Measurements from ENCODE around the gene BRICD5.
A peak's percentile ranks its signal among the peaks of the same experiment; 100 is the strongest.

Gene BRICD5

GRCh38 chr16:2252806-2253148, 42.1 kb upstream of the BRICD5 start:
- ChIA-PET CTCF (interaction anchor here (0.6 to 6.1 kb wide), 2 partner anchors 11 to 131 kb away, joined by 4 to 44 read pairs; no protein-coding TSS in a partner anchor), POLR2A (interaction anchor here (0.7 kb wide), 1 partner anchor 47 kb away, joined by 3 read pairs; the partner anchor contains the start of gene MLST8)
- TF ChIP-seq CTCF (IDR thresholded peaks at IDR 0.05; ENCODE audit: insufficient read depth, low read length, missing control alignments) = no peak
- H3K4me3 ChIP-seq (ENCODE audit: low read depth, low read length) = no peak overlapping the region
- DNase-seq (ENCODE audit: low read depth, low spot score) = no peak

GRCh38 chr16:2251296-2252111, 40.8 kb upstream of the BRICD5 start, which contains the start of gene ECI1:
Gene ECI1, minus strand, starts transcription at chr16:2251587. Its CDS starts 21 bp downstream, at chr16:2251566.
- peak within 1 kb of the TSS; percentile 70 for H3K4me3 ChIP-seq (ENCODE audit: low read depth, low read length)
- TF ChIP-seq CTCF (IDR thresholded peaks at IDR 0.05; ENCODE audit: insufficient read depth, low read length, missing control alignments) = peak; percentile 79
- peak; percentile 54 for DNase-seq (ENCODE audit: low read depth, low spot score)
- POLR2A ChIA-PET = interaction anchor here (0.9 to 1.7 kb wide), 8 partner anchors 8 to 269 kb away, joined by 3 to 7 read pairs (median 6); partner anchors contain the start of genes AMDHD2, DNASE1L2 and PGP
- CTCF ChIA-PET = interaction anchor here (1.0 to 6.1 kb wide), 15 partner anchors 9 to 263 kb away, joined by 3 to 44 read pairs (median 4); partner anchors contain the start of gene ATP6V0C

- ChIA-PET CTCF (interaction anchor here (1.0 to 6.1 kb wide), 13 partner anchors 9 to 263 kb away, joined by 3 to 44 read pairs (median 4); partner anchors contain the start of gene ATP6V0C), POLR2A (interaction anchor here (1.0 to 1.7 kb wide), 6 partner anchors 9 to 36 kb away, joined by 4 to 7 read pairs (median 6); partner anchors contain the start of genes DNASE1L2 and PGP)
- DNase-seq (ENCODE audit: low read depth, low spot score) = no peak
- TF ChIP-seq CTCF (IDR thresholded peaks at IDR 0.05; ENCODE audit: insufficient read depth, low read length, missing control alignments) = no peak
- H3K4me3 ChIP-seq (ENCODE audit: low read depth, low read length) = peak overlapping the region; percentile 70
These were observed 40.1 kb upstream of the BRICD5 start for GRCh38 chr16:2250652-2251295.

GRCh38 chr16:2246301-2246885, 35.7 kb upstream of the BRICD5 start:
- no peak for DNase-seq (ENCODE audit: low read depth, low spot score)
- no peak for TF ChIP-seq CTCF (IDR thresholded peaks at IDR 0.05; ENCODE audit: insufficient read depth, low read length, missing control alignments)
- no peak overlapping the region for H3K4me3 ChIP-seq (ENCODE audit: low read depth, low read length)
- ChIA-PET CTCF (no interaction called here), POLR2A (no interaction called here)

- CTCF ChIA-PET = no interaction called here
- TF ChIP-seq CTCF (IDR thresholded peaks at IDR 0.05; ENCODE audit: insufficient read depth, low read length, missing control alignments) = no peak
- POLR2A ChIA-PET = no interaction called here
These were observed 34.5 kb upstream of the BRICD5 start for GRCh38 chr16:2244926-2245795.

More at GRCh38 chr16:2244926-2245795, 34.5 kb upstream of the BRICD5 start:
- no peak for DNase-seq (ENCODE audit: low read depth, low spot score)
- no peak overlapping the region for H3K4me3 ChIP-seq (ENCODE audit: low read depth, low read length)
